AG04450 (cell line): ENCODE data around the gene STBD1. TPM values are rescaled to one million over a fixed set of nuclear protein-coding genes. Genes with fewer than 3 reads are reported as not detected.
"Not testable (repeated sequence)": the region's sequence is repeated elsewhere in the genome, so short reads cannot be mapped to it uniquely, and the experiment has no call there.

Source experiments
- CTCF ChIA-PET: fragments of 300-600, 350-600 bp; formaldehyde crosslinking; extraction: SDS; loops from one replicate; lab custom pipeline; 2022; ENCODE audit warnings: antibody characterized with exemption, inconsistent platforms; lab: Charles Lee
- POLR2A ChIA-PET: fragments of 350-600 bp; formaldehyde crosslinking; extraction: SDS; loops from one replicate; lab custom pipeline; 2021; ENCODE audit warnings: antibody characterized with exemption, inconsistent platforms; lab: Yijun Ruan, JAX
- DNase-seq: peaks from one replicate; pipeline ENCODE4 v3.0.0-alpha.2; 2011; ENCODE audit warnings: low read depth, low spot score
- H3K27ac ChIP-seq: one replicate; pipeline ENCODE4 v1.5.1; 2012; ENCODE audit warnings: low read depth, low read length, control low read depth
- H3K27me3 ChIP-seq: one replicate; pipeline ENCODE4 v1.6.0; 2012; ENCODE audit warnings: low read length; ENCODE audit not compliant: control insufficient read depth, insufficient read depth
- H3K4me3 ChIP-seq: 2 replicates; pipeline ENCODE4 v1.5.1; 2011; ENCODE audit warnings: mild to moderate bottlenecking, low read depth, low read length, control low read depth
- H3K9me3 ChIP-seq: 2 replicates; pipeline ENCODE4 v1.5.1; 2012; ENCODE audit warnings: low read length; ENCODE audit not compliant: control insufficient read depth, insufficient read depth
- polyA plus RNA-seq: library from polyadenylated mRNA; depleted of rRNA; stranded (reverse); fragments of >200 nt; gene quantifications from 2 replicates; pipeline ENCODE4 v1.2.3, GENCODE V29; 2011
- TF ChIP-seq, protein P1 (sequence below): IDR thresholded peaks from 2 replicates; pipeline ENCODE4 v1.5.1; 2011; ENCODE audit warnings: low read depth, low read length, control low read depth, inconsistent platforms

The STBD1 gene
- polyA plus RNA-seq, 1 experiment: 0.69 TPM

DNA sequence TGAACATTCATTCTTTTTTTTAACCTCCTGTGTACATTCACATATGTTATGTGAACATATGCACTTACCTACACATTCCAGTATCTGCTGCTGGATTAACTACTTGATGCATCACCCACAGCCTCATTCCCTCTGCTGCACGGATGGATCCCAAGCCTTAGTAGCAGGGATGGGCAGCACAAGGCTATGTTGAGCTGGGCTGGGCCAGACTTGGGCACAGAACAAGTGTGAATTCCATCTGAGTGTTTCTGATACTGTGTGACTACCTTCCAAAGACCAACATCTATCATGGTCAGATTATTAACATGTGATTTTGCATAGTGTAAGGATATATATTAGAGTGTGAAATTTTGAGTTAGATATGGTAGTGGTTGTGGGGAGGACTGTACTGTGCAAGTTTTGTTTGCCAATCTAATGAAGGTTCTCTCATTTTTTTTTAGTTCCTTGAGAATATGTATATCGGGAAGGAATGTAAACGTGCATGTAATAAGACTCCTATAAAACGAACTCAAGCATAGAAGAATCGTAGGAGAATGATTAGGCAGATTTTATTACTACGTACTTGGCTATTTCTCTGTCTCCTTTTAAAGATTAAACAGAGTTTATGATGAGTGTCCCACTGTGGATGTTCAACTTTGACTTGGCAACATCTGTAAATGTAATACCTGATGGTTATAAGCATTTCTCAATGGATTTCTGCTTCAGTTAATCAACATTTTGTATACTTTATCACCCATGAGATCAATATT lies 23.4 kb upstream of the STBD1 start:
- Histone ChIP-seq H3K27ac (no peak overlapping the region), H3K9me3 (no peaks in the 10 kb centered on the region), H3K27me3 (peaks cover 3% of the 10 kb centered on the region), H3K4me3 (no peak overlapping the region)
- no peak for DNase-seq
- TF ChIP-seq, protein P1, sequence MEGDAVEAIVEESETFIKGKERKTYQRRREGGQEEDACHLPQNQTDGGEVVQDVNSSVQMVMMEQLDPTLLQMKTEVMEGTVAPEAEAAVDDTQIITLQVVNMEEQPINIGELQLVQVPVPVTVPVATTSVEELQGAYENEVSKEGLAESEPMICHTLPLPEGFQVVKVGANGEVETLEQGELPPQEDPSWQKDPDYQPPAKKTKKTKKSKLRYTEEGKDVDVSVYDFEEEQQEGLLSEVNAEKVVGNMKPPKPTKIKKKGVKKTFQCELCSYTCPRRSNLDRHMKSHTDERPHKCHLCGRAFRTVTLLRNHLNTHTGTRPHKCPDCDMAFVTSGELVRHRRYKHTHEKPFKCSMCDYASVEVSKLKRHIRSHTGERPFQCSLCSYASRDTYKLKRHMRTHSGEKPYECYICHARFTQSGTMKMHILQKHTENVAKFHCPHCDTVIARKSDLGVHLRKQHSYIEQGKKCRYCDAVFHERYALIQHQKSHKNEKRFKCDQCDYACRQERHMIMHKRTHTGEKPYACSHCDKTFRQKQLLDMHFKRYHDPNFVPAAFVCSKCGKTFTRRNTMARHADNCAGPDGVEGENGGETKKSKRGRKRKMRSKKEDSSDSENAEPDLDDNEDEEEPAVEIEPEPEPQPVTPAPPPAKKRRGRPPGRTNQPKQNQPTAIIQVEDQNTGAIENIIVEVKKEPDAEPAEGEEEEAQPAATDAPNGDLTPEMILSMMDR: no peak
- ChIA-PET CTCF (no interaction called here), POLR2A (no interaction called here)

DNA sequence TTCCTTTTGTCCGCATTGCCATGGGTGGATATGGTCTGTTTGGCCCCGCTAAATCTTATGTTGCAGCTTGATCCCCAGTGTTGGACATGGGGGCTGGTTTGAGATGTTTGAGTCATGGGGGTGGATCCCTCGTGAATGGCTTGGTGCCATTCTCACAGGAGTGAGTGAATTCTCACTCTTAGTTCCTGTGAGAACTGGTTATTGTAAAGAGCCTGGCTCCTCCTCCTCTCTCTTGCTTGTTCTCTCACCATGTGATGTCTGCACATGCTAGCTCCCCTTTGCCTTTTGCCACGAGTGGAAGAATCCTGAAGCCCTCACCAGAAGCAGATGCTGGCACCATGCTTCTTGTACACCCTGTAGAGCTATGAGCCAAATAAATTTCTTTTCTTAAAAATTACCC lies 22.6 kb upstream of the STBD1 start:
- Histone ChIP-seq H3K4me3 (no peak overlapping the region), H3K27me3 (peaks cover 3% of the 10 kb centered on the region), H3K27ac (no peak overlapping the region), H3K9me3 (no peaks in the 10 kb centered on the region)
- CTCF ChIA-PET: no interaction called here
- TF ChIP-seq, protein P1: no peak
- POLR2A ChIA-PET: no interaction called here
- DNase-seq: no peak

DNA sequence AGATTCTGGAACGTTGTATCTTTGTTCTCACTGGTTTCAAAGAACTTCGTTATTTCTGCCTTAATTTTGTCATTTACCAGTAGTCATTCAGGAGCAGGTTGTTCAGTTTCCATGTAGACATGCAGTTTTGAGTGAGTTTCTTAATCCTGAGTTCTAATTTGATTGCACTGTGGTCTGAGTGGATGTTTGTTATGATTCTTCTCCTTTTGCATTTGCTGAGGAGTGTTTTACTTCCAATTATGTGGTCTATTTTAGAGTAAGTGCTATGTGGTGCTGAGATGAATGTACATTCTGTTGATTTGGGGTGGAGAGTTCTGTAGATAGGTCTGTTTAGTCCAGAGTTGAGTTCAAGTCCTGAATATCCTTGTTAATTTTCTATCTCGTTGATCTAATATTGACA lies 18.7 kb upstream of the STBD1 start:
- POLR2A ChIA-PET: interaction anchor here (0.7 kb wide), 1 partner anchor 25 kb away, joined by 9 read pairs; no protein-coding TSS in a partner anchor
- H3K27ac ChIP-seq, H3K27me3 ChIP-seq, H3K4me3 ChIP-seq, DNase-seq, CTCF ChIA-PET, H3K9me3 ChIP-seq: not testable (repeated sequence)

DNA sequence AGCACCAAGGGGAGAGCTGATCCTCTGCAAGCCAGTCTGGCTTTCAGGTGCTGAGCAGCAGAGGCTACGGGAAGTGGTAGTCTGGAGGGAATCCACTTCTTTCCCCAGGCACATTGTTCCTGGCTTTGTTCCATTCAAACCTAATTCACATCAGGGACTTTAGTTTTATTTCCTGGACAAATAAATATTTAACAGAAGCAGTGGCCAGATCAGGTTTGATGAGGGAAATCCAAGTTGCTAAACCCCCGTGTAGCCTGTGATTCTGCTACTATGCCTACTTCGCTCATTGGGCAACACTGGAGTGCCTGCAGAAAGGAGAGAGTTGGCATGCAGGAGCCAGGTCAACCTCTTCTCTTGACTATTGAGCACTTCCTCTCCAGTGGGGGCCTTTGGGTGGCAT lies 13.8 kb upstream of the STBD1 start:
- Histone ChIP-seq H3K4me3 (no peak overlapping the region), H3K27ac (no peak overlapping the region), H3K27me3 (peaks cover 20% of the 10 kb centered on the region), H3K9me3 (no peaks in the 10 kb centered on the region)
- ChIA-PET CTCF (interaction anchor here (1.1 kb wide), 1 partner anchor 113 kb away, joined by 3 read pairs; no protein-coding TSS in a partner anchor), POLR2A (no interaction called here)
- DNase-seq: no peak
- TF ChIP-seq, protein P1: no peak

DNA sequence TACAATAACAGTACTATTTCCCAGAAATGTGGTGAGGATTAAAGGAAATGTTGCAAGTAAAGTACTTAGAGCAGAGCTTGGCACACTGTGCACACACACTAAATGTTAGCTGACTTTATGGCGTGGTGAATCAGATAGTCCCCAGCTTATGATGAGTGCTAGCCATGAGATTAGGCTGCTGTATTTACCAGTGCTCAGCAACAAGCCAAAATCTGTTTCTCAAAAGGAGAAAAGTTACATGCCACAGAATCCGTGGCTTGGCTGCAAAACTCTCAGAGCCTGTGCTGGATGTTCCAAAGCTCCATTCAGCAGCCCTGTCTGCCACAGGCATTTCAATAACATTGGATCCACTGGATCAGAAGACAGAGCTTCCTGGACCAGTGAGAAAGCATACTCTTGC lies 12.8 kb upstream of the STBD1 start:
- H3K4me3 ChIP-seq: no peak overlapping the region
- peaks cover 5% of the 10 kb centered on the region; the same call in 1 of the 2 replicates for H3K9me3 ChIP-seq
- TF ChIP-seq, protein P1: no peak
- POLR2A ChIA-PET: no interaction called here
- no peak overlapping the region for H3K27ac ChIP-seq
- CTCF ChIA-PET: interaction anchor here (0.7 to 1.3 kb wide), 2 partner anchors 81 to 114 kb away, joined by 3 to 4 read pairs; no protein-coding TSS in a partner anchor
- peaks cover 20% of the 10 kb centered on the region for H3K27me3 ChIP-seq
- no peak for DNase-seq
